Neural cell (in vitro differentiated cells): ENCODE measurements around the gene NPAS3. TPM values are rescaled to one million over a fixed set of nuclear protein-coding genes. Genes with fewer than 3 reads are reported as not detected.

Experiments used
- H2AFZ ChIP-seq: fragments of 200-600, 300-800 bp; sonication (generic), shearing (Covaris generic); 2 replicates; pipeline ENCODE4 v1.6.0; 2014; ENCODE audit warnings: low read depth, mild to moderate bottlenecking, antibody characterized with exemption, low read length, moderate library complexity
- H3F3A ChIP-seq: fragments of 200-600 bp; shearing (Covaris generic); 2 replicates; pipeline ENCODE4 v1.6.1; 2016; ENCODE audit warnings: mild to moderate bottlenecking, moderate library complexity, mixed read lengths, antibody characterized with exemption, low read length; ENCODE audit not compliant: insufficient read depth, poor library complexity, severe bottlenecking
- H3K27ac ChIP-seq: fragments of 200-600, 300-800 bp; sonication (generic), shearing (Covaris generic); 2 replicates; pipeline ENCODE4 v1.5.1; 2014; ENCODE audit warnings: mild to moderate bottlenecking, low read length, moderate library complexity
- H3K27me3 ChIP-seq: fragments of 300-800, 200-600 bp; sonication (generic), shearing (Covaris generic); 2 replicates; pipeline ENCODE4 v1.6.0; 2014; ENCODE audit warnings: mild to moderate bottlenecking, low read depth, low read length, moderate library complexity; ENCODE audit not compliant: insufficient read depth
- H3K36me3 ChIP-seq: fragments of 300-800, 200-600 bp; sonication (generic), shearing (Covaris generic); 2 replicates; pipeline ENCODE4 v1.5.1; 2014; ENCODE audit warnings: mild to moderate bottlenecking, antibody characterized with exemption, low read length, moderate library complexity; ENCODE audit not compliant: insufficient read depth
- H3K4me2 ChIP-seq: fragments of 300-800, 200-600 bp; sonication (generic), shearing (Covaris generic); 2 replicates; pipeline ENCODE4 v1.6.0; 2014; ENCODE audit warnings: mild to moderate bottlenecking, low read length
- H3K4me3 ChIP-seq: fragments of 300-800, 200-600 bp; sonication (generic), shearing (Covaris generic); 2 replicates; pipeline ENCODE4 v1.5.1; 2014; ENCODE audit warnings: mild to moderate bottlenecking, low read length, moderate library complexity
- H3K79me2 ChIP-seq: fragments of 200-600 bp; shearing (Covaris generic); replicated peaks from 2 replicates; pipeline ENCODE4 v1.6.0; 2014; ENCODE audit warnings: mild to moderate bottlenecking, low read length, moderate library complexity; ENCODE audit not compliant: insufficient read depth
- H3K9ac ChIP-seq: fragments of 300-800, 200-600 bp; sonication (generic), shearing (Covaris generic); 2 replicates; pipeline ENCODE4 v1.6.1; 2016; ENCODE audit warnings: mild to moderate bottlenecking, low read length, mixed read lengths
- H3K9me2 ChIP-seq: fragments of 200-600 bp; shearing (Covaris generic); 2 replicates; pipeline ENCODE4 v1.6.1; 2016; ENCODE audit warnings: mild to moderate bottlenecking, low read length, mixed read lengths; ENCODE audit not compliant: insufficient read depth
- H3K9me3 ChIP-seq: fragments of 200-600, 300-800 bp; sonication (generic), shearing (Covaris generic); 2 replicates; pipeline ENCODE4 v1.6.1; 2016; ENCODE audit warnings: mild to moderate bottlenecking, mixed run types, low read length, moderate library complexity, mixed read lengths
- H4K20me1 ChIP-seq: fragments of 200-600 bp; shearing (Covaris generic); 2 replicates; pipeline ENCODE4 v1.6.1; 2016; ENCODE audit warnings: mild to moderate bottlenecking, mixed run types; ENCODE audit not compliant: insufficient read depth
- CTCF ChIP-seq: fragments of 450-650 bp; IDR thresholded peaks from 2 replicates; pipeline ENCODE4 v1.5.1; 2014; ENCODE audit warnings: antibody characterized with exemption, mild to moderate bottlenecking, moderate library complexity; ENCODE audit not compliant: poor library complexity, severe bottlenecking
- EP300 ChIP-seq: fragments of 450-650 bp; conservative IDR thresholded peaks from 2 replicates; pipeline ENCODE4 v1.6.1; 2014; ENCODE audit warnings: antibody characterized with exemption, mild to moderate bottlenecking, moderate library complexity; ENCODE audit not compliant: poor library complexity, severe bottlenecking
- EZH2 ChIP-seq: fragments of 200-600, 300-800 bp; shearing (Covaris generic), sonication (generic); IDR thresholded peaks from 2 replicates; pipeline ENCODE4 v1.6.1; 2014; ENCODE audit warnings: antibody characterized with exemption, low read length, borderline replicate concordance, mild to moderate bottlenecking; ENCODE audit not compliant: insufficient read depth, poor library complexity, severe bottlenecking
- MXI1 ChIP-seq: fragments of 450-650 bp; conservative IDR thresholded peaks from 2 replicates; pipeline ENCODE4 v1.6.1; 2014; ENCODE audit warnings: antibody characterized with exemption, mild to moderate bottlenecking; ENCODE audit not compliant: poor library complexity, severe bottlenecking
- POLR2AphosphoS5 ChIP-seq: IDR thresholded peaks from 2 replicates; pipeline ENCODE4 v1.6.1; 2012
- RAD21 ChIP-seq: fragments of 450-650 bp; conservative IDR thresholded peaks from 2 replicates; pipeline ENCODE4 v1.6.1; 2014; ENCODE audit warnings: antibody characterized with exemption, mild to moderate bottlenecking, moderate library complexity
- REST ChIP-seq: IDR thresholded peaks from 2 replicates; pipeline ENCODE4 v1.6.1; 2012; ENCODE audit warnings: borderline replicate concordance
- SMC3 ChIP-seq: fragments of 450-650 bp; conservative IDR thresholded peaks from 2 replicates; pipeline ENCODE4 v1.6.1; 2014; ENCODE audit warnings: antibody characterized with exemption, mild to moderate bottlenecking, moderate library complexity; ENCODE audit not compliant: poor library complexity
- polyA plus RNA-seq: library from polyadenylated mRNA; depleted of rRNA; stranded (reverse); fragments of >200 nt; gene quantifications from 2 replicates; pipeline ENCODE4 v1.2.3, GENCODE V29; 2014

The NPAS3 gene
- polyA plus RNA-seq, 1 donor from 2014 or later = 1.3 TPM

GRCh38 chr14:33680873-33681272 is 742.2 kb downstream of the NPAS3 start:
- Histone ChIP-seq H4K20me1 (no peaks in the 10 kb centered on the region), H3K9me3 (no peaks in the 10 kb centered on the region), H3K36me3 (no peaks in the 10 kb centered on the region), H3K9me2 (no peaks in the 10 kb centered on the region), H3K9ac (no peak overlapping the region), H3F3A (no peaks in the 10 kb centered on the region), H2AFZ (no peak overlapping the region), H3K4me2 (no peak overlapping the region), H3K27me3 (no peaks in the 10 kb centered on the region), H3K4me3 (no peak overlapping the region), H3K79me2 (no peaks in the 10 kb centered on the region), H3K27ac (no peak overlapping the region)
- no peak for TF ChIP-seq REST
- no peak for TF ChIP-seq CTCF

GRCh38 chr14:33682760-33683159 is 744.1 kb downstream of the NPAS3 start:
- Histone ChIP-seq H3K9me2 (no peaks in the 10 kb centered on the region), H3K79me2 (no peaks in the 10 kb centered on the region), H3K9me3 (no peaks in the 10 kb centered on the region), H3K4me2 (no peak overlapping the region), H3K9ac (no peak overlapping the region), H3K27ac (no peak overlapping the region), H4K20me1 (no peaks in the 10 kb centered on the region), H3K36me3 (no peaks in the 10 kb centered on the region), H3K4me3 (no peak overlapping the region), H3F3A (no peaks in the 10 kb centered on the region), H2AFZ (no peak overlapping the region), H3K27me3 (no peaks in the 10 kb centered on the region)
- no peak for TF ChIP-seq POLR2AphosphoS5
- no peak for TF ChIP-seq EP300
- no peak for TF ChIP-seq REST
- no peak for TF ChIP-seq SMC3
- TF ChIP-seq MXI1 = no peak
- TF ChIP-seq RAD21 = no peak
- TF ChIP-seq CTCF = no peak
- no peak for TF ChIP-seq EZH2
